PC-9 (cell line): Measurements from ENCODE around the gene CALU. TPM values are rescaled to one million over a fixed set of nuclear protein-coding genes. Genes with fewer than 3 reads are reported as not detected.
A peak's percentile ranks its signal among the peaks of the same experiment; 100 is the strongest.

ENCODE experiments used
- BruUV-seq: library from RNA; stranded (reverse); fragments of 400-500 nt; replicated peaks from 2 replicates; lab custom pipeline; 2021; lab: Mats Ljungman, UMichigan
- CTCF ChIA-PET: fragments of 300-600 bp; sonication (Branson Sonifier 250); formaldehyde crosslinking; loops from one replicate; lab custom pipeline; 2022; ENCODE audit warnings: antibody characterized with exemption; lab: Charles Lee
- POLR2A ChIA-PET: fragments of 300-600 bp; sonication (Branson Sonifier 250); formaldehyde crosslinking; loops from one replicate; lab custom pipeline; 2022; ENCODE audit warnings: antibody characterized with exemption; ENCODE audit not compliant: unreplicated experiment; lab: Charles Lee
- DNase-seq, 2 experiments: peaks; one replicate each; pipeline versions ENCODE4 v3.0.0 to v3.0.0-alpha.2; 2015 to 2022; ENCODE audit warnings: mixed read lengths in 1 of 2
- H2AFZ ChIP-seq: fragments of 200-600 bp; sonication (generic); 2 replicates; pipeline ENCODE4 v1.8.1; 2017; ENCODE audit warnings: antibody characterized with exemption
- H3F3A ChIP-seq: fragments of 200-600 bp; sonication (generic); 2 replicates; pipeline ENCODE4 v1.8.1; 2017; ENCODE audit warnings: antibody characterized with exemption, mild to moderate bottlenecking, low read depth; ENCODE audit not compliant: insufficient read depth
- H3K27ac ChIP-seq: fragments of 200-600 bp; sonication (generic); 2 replicates; pipeline ENCODE4 v1.6.1; 2016; ENCODE audit warnings: mixed run types
- H3K27me3 ChIP-seq: fragments of 200-600 bp; sonication (generic); 2 replicates; pipeline ENCODE4 v1.6.1; 2016; ENCODE audit warnings: low read depth, mixed run types; ENCODE audit not compliant: insufficient read depth
- H3K36me3 ChIP-seq: fragments of 200-600 bp; sonication (generic); 2 replicates; pipeline ENCODE4 v1.6.1; 2016; ENCODE audit warnings: low read depth, mixed run types
- H3K4me1 ChIP-seq: fragments of 200-600 bp; sonication (generic); replicated peaks from 2 replicates; pipeline ENCODE4 v1.6.1; 2016; ENCODE audit warnings: mixed run types; ENCODE audit not compliant: insufficient read depth
- H3K4me2 ChIP-seq: fragments of 200-600 bp; sonication (generic); 2 replicates; pipeline ENCODE4 v1.6.1; 2017; ENCODE audit warnings: mixed run types
- H3K4me3 ChIP-seq: fragments of 200-600 bp; sonication (generic); 2 replicates; pipeline ENCODE4 v1.6.1; 2016; ENCODE audit warnings: mixed run types
- H3K79me2 ChIP-seq: fragments of 200-600 bp; sonication (generic); 2 replicates; pipeline ENCODE4 v1.6.1; 2017; ENCODE audit warnings: low read depth, mixed run types
- H3K9me2 ChIP-seq: fragments of 200-600 bp; sonication (generic); 2 replicates; pipeline ENCODE4 v1.8.1; 2017; ENCODE audit warnings: mild to moderate bottlenecking; ENCODE audit not compliant: insufficient read depth
- H3K9me3 ChIP-seq: fragments of 200-600 bp; sonication (generic); 2 replicates; pipeline ENCODE4 v1.8.1; 2016; ENCODE audit warnings: low read depth; ENCODE audit not compliant: insufficient read depth
- H4K20me1 ChIP-seq: fragments of 200-600 bp; sonication (generic); 2 replicates; pipeline ENCODE4 v1.8.1; 2017; ENCODE audit not compliant: insufficient read depth
- CTCF ChIP-seq: fragments of 200-600 bp; sonication (generic); conservative IDR thresholded peaks from 2 replicates; pipeline ENCODE4 v1.6.1; 2017; ENCODE audit warnings: mixed run types, antibody characterized with exemption, mild to moderate bottlenecking, moderate library complexity
- EZH2 ChIP-seq: fragments of 200-600 bp; sonication (generic); IDR thresholded peaks from 2 replicates; pipeline ENCODE4 v1.8.0; 2017; ENCODE audit warnings: antibody characterized with exemption, low read depth
- intact Hi-C: fragments of 100-400 bp; cut with micrococcal nuclease; formaldehyde crosslinking; loops from one replicate; pipeline ENCODE4 v1.10.0; 2022; ENCODE audit not compliant: unreplicated experiment
- total RNA-seq: library from RNA; stranded (reverse); gene quantifications from 2 replicates; pipeline ENCODE4 v1.2.3, GENCODE V29; 2021

Gene CALU
- total RNA-seq, 1 experiment from 2014 or later = 152 TPM

- no peak for TF ChIP-seq EZH2
- TF ChIP-seq CTCF = no peak
- ChIA-PET POLR2A (no interaction called here), CTCF (no interaction called here)
- Histone ChIP-seq H3K4me1 (peaks cover 4% of the 10 kb centered on the region; the same call in 1 of the 2 replicates), H3K4me3 (no peak overlapping the region), H4K20me1 (no peaks in the 10 kb centered on the region), H3K4me2 (no peak overlapping the region), H3K36me3 (no peaks in the 10 kb centered on the region), H2AFZ (no peak overlapping the region), H3K79me2 (no peaks in the 10 kb centered on the region), H3F3A (peaks cover 4% of the 10 kb centered on the region; the same call in 1 of the 2 replicates), H3K9me2 (no peaks in the 10 kb centered on the region), H3K27ac (no peak overlapping the region), H3K27me3 (no peaks in the 10 kb centered on the region), H3K9me3 (no peaks in the 10 kb centered on the region)
- intact Hi-C loops = loop anchor here (5.0 kb wide), 2 partner anchors 34 to 69 kb away; partner anchors contain the start of gene ATP6V1F
- no TSS peak for BruUV-seq
- no peak for DNase-seq
These were observed 54.0 kb downstream of the CALU start for GRCh38 chr7:128793181-128793547.

- H3K4me1 ChIP-seq = peaks cover 4% of the 10 kb centered on the region; the same call in 1 of the 2 replicates
- POLR2A ChIA-PET = no interaction called here
- no peak overlapping the region for H2AFZ ChIP-seq
- H3K79me2 ChIP-seq = no peaks in the 10 kb centered on the region
- TF ChIP-seq CTCF (peak; percentile 49), EZH2 (no peak)
- no peak overlapping the region for H3K27ac ChIP-seq
- no peaks in the 10 kb centered on the region for H3K9me2 ChIP-seq
- no peaks in the 10 kb centered on the region for H3K36me3 ChIP-seq
- H3K9me3 ChIP-seq = no peaks in the 10 kb centered on the region
- H3F3A ChIP-seq = peaks cover 4% of the 10 kb centered on the region; the same call in 1 of the 2 replicates
- no peaks in the 10 kb centered on the region for H4K20me1 ChIP-seq
- no peaks in the 10 kb centered on the region for H3K27me3 ChIP-seq
- intact Hi-C loops = loop anchor here (1.0 to 5.0 kb wide), 3 partner anchors 33 to 86 kb away; partner anchors contain the start of gene ATP6V1F
- no peak overlapping the region for H3K4me3 ChIP-seq
- no peak overlapping the region for H3K4me2 ChIP-seq
- no TSS peak for BruUV-seq
- CTCF ChIA-PET = no interaction called here
- peak in 1 of 2 experiments; percentile 50 for DNase-seq
These were observed 54.9 kb downstream of the CALU start for GRCh38 chr7:128794020-128794419.

- H3K79me2 ChIP-seq = no peaks in the 10 kb centered on the region
- no peak for DNase-seq
- ChIA-PET CTCF (no interaction called here), POLR2A (no interaction called here)
- intact Hi-C loops = loop anchor here (1.0 to 5.0 kb wide), 3 partner anchors 33 to 86 kb away; partner anchors contain the start of gene ATP6V1F
- no TSS peak for BruUV-seq
- H3K4me2 ChIP-seq = no peak overlapping the region
- H3K9me2 ChIP-seq = no peaks in the 10 kb centered on the region
- no peaks in the 10 kb centered on the region for H3K9me3 ChIP-seq
- no peak overlapping the region for H2AFZ ChIP-seq
- H3K36me3 ChIP-seq = no peaks in the 10 kb centered on the region
- no peaks in the 10 kb centered on the region for H3K27me3 ChIP-seq
- H3K4me3 ChIP-seq = no peak overlapping the region
- H3F3A ChIP-seq = peaks cover 4% of the 10 kb centered on the region; the same call in 1 of the 2 replicates
- H3K27ac ChIP-seq = no peak overlapping the region
- TF ChIP-seq CTCF (no peak), EZH2 (no peak)
- H4K20me1 ChIP-seq = no peaks in the 10 kb centered on the region
- peaks cover 4% of the 10 kb centered on the region; the same call in 1 of the 2 replicates for H3K4me1 ChIP-seq
These were observed 55.3 kb downstream of the CALU start for GRCh38 chr7:128794436-128794835.
